Choroid plexus epithelial cell (primary cell): ENCODE results near the gene ARMC9.

Experiments
- DNase-seq: peaks from one replicate; pipeline ENCODE4 v3.0.0-alpha.2; 2010; ENCODE audit warnings: low read depth
- H3K4me3 ChIP-seq: 2 replicates; pipeline ENCODE4 v1.5.1; 2011; ENCODE audit warnings: low read depth, mild to moderate bottlenecking, control low read depth, low read length, moderate library complexity
- TF ChIP-seq, protein P1 (sequence below): conservative IDR thresholded peaks from 2 replicates; pipeline ENCODE4 v1.5.1; 2011; ENCODE audit warnings: low read depth, mild to moderate bottlenecking, control low read depth, inconsistent platforms, low read length, moderate library complexity

The ARMC9 gene

DNA sequence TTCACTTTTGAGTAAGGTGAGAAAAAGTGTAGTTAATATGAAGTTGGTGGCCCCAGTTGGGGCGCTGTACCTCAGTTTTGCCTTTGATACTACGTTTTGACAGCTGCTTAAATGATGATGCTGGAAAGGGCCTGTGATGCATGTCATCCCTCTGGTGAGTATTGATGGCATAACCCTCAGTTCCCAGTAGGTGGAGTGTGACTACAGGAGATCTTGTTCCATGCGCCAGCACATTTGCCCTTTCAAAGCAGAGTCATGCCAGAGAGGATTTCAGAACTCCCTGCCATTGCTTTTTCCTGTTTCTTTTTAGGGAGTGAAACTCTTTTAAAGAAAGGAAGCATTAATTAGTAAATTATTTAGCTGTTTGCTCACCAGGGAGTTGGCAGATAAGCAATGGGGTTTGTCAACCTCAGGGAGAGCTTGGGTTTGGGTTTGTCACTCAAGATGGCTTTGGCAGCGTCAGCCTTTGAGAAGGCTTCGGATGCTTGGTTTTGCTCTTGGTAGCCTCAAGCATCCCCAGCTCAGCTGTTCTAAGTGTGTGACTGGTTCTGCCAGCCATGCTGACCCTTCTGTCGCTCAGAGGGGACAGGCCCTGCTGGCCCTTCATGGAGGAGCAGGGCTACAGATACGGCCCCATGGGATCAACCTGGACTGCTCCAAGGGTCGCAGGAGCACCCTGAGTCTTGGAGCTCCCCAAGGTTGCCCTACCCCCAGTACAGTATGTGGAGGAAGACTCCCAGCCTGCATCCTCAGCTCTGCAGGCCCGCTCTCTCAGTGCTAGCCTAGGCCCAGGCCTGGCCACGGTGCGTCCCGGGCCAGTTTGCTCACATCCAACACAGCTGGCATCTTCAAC lies 29.1 kb downstream of the ARMC9 start:
- TF ChIP-seq, protein P1, sequence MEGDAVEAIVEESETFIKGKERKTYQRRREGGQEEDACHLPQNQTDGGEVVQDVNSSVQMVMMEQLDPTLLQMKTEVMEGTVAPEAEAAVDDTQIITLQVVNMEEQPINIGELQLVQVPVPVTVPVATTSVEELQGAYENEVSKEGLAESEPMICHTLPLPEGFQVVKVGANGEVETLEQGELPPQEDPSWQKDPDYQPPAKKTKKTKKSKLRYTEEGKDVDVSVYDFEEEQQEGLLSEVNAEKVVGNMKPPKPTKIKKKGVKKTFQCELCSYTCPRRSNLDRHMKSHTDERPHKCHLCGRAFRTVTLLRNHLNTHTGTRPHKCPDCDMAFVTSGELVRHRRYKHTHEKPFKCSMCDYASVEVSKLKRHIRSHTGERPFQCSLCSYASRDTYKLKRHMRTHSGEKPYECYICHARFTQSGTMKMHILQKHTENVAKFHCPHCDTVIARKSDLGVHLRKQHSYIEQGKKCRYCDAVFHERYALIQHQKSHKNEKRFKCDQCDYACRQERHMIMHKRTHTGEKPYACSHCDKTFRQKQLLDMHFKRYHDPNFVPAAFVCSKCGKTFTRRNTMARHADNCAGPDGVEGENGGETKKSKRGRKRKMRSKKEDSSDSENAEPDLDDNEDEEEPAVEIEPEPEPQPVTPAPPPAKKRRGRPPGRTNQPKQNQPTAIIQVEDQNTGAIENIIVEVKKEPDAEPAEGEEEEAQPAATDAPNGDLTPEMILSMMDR = peak; percentile 81
- DNase-seq = peak; percentile 87
- no peak overlapping the region for H3K4me3 ChIP-seq

DNA sequence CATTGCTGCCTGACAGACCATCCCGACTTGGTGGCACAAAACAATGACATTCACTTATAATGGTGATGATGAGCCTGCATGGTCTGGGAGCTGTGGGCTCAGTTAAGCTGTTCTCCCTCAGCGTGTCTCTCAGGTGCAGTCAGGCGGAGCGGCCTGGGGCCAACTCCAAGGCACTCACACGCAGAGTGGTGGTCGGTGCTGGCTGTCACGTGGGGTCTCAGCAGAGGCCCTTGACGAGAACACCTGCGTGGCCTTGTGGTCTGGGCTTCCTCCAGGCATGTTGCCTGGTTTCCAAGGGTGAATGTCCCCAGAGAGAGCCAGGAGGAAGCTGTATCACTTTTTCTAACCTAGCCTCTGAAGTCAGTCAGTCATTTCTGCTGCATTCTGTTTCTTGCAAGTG lies 29.8 kb downstream of the ARMC9 start:
- TF ChIP-seq, protein P1 = no peak
- DNase-seq = no peak
- no peak overlapping the region for H3K4me3 ChIP-seq

DNA sequence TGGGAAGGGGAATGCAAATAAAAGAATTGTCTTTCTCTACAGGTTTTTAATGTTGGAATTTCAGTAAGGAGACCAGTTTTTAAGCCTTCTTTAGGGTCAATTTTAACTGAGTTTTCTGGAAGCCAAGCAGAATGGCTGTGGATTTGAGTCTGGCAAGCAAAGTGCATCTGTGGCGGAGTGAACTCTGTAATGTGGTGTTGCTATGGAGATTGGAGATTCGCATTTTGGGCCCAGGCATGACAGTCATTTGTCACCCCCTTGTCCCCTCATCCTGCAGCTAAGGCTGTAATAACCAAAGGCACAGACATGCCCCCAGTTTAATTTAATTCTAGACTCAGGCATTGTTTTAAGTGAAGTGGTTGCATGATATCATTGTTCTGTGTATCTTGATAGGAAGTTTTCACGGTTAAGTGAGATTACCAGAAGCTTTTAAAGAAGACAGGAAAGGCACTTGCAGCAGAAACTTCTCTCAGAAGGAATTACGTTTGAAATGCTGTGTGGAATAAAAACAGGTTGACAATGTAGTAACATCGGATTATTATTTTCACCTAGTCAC lies 30.6 kb downstream of the ARMC9 start:
- TF ChIP-seq, protein P1 = no peak
- no peak overlapping the region for H3K4me3 ChIP-seq
- no peak for DNase-seq

DNA sequence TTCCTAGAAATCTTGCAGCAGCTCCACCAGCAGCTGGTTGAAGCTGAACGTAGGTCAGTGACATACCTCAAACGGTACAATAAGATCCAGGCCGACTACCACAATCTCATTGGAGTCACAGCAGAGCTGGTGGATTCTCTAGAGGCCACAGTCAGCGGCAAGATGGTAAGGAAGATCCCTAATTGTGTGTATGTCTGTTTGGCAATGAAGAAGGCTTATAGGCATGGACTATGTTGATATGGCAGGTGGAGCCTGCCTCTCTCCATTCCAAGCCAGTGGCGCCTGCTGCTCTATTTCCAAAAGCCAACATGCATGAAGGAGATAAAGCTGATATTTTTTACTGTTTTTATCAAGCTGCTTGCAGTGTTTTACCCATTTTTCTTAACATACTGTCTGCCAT lies 36.8 kb downstream of the ARMC9 start:
- no peak overlapping the region for H3K4me3 ChIP-seq
- no peak for DNase-seq
- TF ChIP-seq, protein P1 = no peak

DNA sequence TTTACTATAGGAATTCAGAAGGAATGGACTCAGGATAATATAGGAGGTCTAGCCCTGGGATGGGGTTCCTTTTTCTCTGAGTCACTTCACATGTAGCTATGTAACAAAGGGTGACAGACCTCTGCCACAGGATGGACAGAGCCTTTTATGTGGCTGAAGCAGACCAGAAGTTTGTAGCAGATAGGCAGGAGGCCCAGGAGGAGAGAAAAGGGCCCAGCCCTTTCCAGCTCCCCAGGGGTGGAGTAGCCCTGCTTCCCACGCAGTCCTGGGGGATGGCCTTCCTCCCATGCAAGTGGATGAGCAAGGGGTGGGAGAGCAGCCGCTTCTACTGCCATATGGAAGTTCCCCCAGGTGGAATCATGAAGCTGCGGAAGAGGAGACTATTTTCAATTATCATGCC lies 40.3 kb downstream of the ARMC9 start:
- DNase-seq = no peak
- TF ChIP-seq, protein P1 = no peak
- H3K4me3 ChIP-seq = no peak overlapping the region

DNA sequence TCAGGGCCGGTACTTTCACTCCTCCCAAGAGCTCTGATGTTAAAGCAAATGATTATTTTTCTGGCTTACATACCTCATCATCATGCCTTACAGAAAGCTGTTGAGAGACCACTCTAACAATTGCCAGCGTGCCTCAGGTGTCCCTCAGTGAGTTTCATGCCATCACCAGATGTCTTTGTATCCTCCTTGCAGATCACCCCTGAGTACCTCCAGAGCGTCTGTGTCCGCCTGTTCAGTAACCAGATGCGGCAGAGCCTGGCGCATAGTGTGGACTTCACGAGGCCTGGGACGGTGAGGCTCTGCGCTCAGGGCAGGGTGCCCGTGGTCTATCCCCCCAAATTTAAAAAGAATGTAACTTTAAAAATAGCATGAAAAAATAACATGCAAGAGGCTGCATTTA lies 41.3 kb downstream of the ARMC9 start:
- no peak for DNase-seq
- H3K4me3 ChIP-seq = no peak overlapping the region
- TF ChIP-seq, protein P1 = no peak
